ENCODE results near the gene CDK12.
"Not testable (repeated sequence)": the region's sequence is repeated elsewhere in the genome, so short reads cannot be mapped to it uniquely, and the experiment has no call there.

CDK12 gene

GRCh38 chr17:39507511-39507910 is 46.2 kb downstream of the CDK12 start:
- no peak for DNase-seq (ENCODE audit: low spot score)

- no peak for DNase-seq (ENCODE audit: low spot score)
Measured at GRCh38 chr17:39508987-39509386, 47.7 kb downstream of the CDK12 start.

GRCh38 chr17:39513309-39513708 is 52.0 kb downstream of the CDK12 start:
- no peak for DNase-seq (ENCODE audit: low spot score)

DNA sequence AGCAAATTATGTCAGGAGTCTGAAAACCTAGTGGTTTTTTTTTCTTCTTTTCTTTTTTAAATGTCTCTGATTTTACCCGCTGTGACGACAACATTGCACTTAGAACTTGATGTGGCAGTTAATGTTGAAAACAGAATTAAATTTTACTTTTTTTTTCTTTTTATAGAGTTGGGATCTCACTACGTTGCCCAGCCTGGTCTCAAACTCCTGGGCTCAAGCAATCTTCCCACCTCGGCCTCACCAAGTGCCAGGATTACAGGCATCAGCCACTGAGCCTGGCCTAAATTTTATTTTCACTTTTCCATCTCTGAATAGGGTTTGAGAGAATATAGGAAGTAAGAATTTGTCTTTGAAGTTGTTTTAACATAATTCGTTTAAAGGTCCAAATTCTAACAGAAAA is 52.6 kb downstream of the CDK12 start:
- DNase-seq (ENCODE audit: low spot score) = no peak

DNA sequence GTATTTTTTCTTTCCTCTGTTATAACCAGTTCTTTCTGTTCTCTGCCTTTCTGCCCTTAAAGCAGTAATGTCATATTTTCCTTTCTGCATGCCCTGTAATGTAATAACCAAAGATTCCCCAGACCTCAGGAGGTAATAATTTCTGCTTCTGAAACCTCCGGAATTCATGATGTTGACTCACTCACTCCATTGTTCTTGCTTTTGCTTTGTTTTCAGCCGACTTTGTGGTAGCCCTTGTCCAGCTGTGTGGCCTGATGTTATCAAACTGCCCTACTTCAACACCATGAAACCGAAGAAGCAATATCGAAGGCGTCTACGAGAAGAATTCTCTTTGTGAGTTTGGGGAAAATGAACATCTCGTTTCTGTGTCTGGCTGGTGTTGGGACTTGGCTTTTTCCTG is 55.9 kb downstream of the CDK12 start:
- no peak for DNase-seq (ENCODE audit: low spot score)

- no peak for DNase-seq (ENCODE audit: low spot score)
Measured at GRCh38 chr17:39525801-39526506, 64.7 kb downstream of the CDK12 start.

DNA sequence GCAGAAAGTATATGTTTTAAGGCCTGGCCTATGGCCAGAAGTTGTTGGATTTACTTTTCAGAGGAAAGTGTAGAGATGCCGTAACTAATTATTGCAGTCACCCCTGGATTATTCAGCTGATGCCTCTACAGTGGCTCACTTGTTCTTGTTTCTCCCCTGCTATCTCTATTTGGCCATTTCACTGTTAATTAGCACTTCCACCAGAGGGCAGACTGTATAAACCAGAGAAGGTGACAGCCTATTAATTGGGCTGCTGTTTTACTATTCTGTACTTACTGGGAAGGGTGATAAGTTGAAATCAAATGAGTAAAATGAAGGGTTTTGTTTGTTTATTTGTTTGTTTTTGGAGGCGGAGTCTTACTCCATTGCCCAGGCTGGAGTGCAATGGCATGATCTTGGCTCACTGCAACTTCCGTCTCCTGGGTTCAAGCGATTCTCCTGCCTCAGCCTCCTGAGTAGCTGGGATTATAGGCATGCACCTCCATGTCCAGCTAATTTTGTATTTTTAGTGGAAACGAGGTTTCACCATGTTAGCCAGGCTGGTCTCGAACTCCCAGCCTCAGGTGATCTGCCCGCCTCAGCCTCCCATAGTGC is 66.0 kb downstream of the CDK12 start:
- no peak for DNase-seq (ENCODE audit: low spot score)

DNA sequence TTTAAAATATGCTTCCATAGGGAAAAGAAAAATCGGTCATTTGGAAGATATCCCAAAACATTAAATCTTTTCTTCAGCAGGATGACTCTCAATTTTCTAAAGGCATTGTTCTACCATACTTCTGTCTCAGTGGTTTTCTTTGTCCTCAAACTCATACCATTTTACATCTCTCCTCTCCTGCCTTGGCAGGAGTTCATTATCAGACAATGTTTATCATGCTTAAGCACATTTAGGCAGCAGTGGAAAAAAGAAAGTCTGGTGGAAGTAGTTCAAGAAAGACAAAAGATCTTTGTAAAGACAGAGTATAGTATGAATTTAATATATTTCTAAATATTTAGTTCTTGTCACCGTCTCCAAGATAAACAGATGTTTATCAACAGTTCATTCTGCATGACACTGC is 68.2 kb downstream of the CDK12 start:
- DNase-seq (ENCODE audit: low spot score) = no peak

GRCh38 chr17:39530513-39530912 is 69.2 kb downstream of the CDK12 start:
- DNase-seq (ENCODE audit: low spot score) = no peak

DNA sequence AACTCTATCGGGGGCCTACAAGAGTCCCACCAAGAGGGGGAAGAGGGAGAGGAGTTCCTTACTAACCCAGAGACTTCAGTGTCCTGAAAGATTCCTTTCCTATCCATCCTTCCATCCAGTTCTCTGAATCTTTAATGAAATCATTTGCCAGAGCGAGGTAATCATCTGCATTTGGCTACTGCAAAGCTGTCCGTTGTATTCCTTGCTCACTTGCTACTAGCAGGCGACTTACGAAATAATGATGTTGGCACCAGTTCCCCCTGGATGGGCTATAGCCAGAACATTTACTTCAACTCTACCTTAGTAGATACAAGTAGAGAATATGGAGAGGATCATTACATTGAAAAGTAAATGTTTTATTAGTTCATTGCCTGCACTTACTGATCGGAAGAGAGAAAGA is 70.0 kb downstream of the CDK12 start:
- DNase-seq (ENCODE audit: low spot score) = no peak

DNA sequence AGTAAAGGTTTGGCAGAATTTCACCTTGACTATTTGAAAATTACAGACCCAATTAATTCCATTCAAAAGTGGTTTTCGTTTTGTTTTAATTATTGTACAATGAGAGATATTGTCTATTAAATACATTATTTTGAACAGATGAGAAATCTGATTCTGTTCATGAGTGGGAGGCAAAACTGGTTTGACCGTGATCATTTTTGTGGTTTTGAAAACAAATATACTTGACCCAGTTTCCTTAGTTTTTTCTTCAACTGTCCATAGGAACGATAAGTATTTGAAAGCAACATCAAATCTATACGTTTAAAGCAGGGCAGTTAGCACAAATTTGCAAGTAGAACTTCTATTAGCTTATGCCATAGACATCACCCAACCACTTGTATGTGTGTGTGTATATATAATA is 72.6 kb downstream of the CDK12 start:
- no peak for DNase-seq (ENCODE audit: low spot score)

DNA sequence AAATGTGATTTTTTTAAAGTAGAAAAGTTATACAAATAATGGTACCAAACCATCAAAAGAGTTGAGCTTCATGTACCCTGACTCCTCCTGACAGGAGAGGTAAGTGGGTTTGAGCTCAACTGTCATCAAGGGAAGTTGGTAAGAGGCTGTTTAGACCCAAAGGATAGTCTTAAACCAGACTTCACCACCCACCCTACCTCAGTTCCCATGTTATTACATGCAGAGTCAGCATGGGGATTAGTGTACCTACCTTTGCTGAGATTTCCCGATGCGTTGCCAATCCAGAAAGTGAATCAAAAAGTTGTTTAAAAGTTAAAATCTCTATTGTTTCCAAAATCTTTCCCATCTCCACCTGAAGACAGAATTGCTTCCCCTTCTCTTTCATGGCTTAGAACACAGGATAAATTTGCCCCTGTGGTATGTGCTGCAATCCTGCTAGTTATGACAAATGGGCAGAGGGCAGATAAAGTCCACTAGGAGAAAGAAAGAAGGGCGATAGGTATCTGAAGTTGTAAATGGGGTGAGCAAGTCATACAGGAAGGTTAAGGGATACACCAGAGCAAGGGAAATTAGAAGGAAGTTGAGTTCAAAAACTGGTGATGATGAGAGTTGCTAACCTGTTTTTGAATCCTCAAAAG is 73.6 kb downstream of the CDK12 start:
- no peak for DNase-seq (ENCODE audit: low spot score)

DNA sequence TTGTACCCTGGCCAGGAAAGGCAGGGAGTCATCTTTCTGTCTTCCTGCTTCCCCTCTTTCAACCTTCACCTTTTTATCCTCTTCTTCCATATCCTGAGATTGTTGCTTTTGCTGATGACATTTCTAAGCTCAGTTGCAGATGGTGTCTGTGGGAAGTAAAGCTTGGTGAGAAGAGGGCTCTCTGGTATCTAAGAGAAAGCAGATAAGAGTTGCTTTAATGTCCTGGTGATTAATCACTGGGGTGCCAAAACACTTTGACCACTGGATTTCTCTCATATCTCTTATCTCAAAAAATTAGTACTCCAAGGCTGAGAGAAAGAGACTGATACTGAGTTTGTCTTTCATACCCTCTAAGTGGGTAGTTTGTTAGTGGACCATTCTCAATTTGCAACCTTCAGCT is 75.2 kb downstream of the CDK12 start:
- no peak for DNase-seq (ENCODE audit: low spot score)

DNA sequence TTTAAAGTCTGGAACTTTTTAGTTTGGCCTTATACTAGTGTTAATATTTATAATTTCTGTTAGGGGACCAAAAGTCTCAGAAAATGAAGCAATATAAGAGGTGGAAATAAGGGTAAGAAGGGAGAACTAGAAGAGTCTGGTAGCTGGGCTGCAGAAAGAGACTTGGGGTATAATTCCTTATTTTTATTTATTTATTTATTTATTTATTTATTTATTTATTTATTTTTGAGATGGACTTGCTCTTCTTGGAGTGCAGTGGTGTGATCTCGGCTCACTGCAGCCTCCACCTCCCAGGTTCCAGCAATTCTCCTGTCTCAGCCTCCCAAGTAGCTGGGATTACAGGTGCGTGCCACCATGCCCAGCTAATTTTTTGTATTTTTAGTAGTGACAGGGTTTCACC is 76.1 kb downstream of the CDK12 start:
- not testable (repeated sequence) for DNase-seq (ENCODE audit: low spot score)

GRCh38 chr17:39538866-39539265 is 77.6 kb downstream of the CDK12 start:
- no peak for DNase-seq (ENCODE audit: low spot score)

DNA sequence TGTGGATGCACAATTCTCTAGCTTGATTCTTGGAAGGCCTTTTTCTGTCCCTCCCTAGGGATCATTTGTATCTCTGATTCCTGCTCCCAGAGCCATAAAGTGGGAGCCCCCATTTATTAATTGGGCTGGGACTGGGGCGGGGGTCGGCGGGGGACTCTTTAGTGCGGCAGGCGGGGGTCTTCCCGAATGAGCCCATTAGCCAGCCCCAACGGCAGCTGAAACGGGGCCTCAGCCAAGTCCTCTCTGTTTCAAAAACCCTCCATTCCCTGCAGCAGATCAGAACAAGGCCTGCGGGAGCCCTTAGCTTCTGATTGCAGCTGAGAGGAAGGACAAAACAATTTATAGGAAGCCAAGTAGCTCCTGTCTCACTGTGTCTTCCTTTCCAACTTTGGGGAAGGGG is 79.3 kb downstream of the CDK12 start:
- no peak for DNase-seq (ENCODE audit: low spot score)

- DNase-seq (ENCODE audit: low spot score) = no peak
Measured at GRCh38 chr17:39541652-39542051, 80.4 kb downstream of the CDK12 start.

- DNase-seq (ENCODE audit: low spot score) = no peak
Measured at GRCh38 chr17:39543176-39543575, 81.9 kb downstream of the CDK12 start.

DNA sequence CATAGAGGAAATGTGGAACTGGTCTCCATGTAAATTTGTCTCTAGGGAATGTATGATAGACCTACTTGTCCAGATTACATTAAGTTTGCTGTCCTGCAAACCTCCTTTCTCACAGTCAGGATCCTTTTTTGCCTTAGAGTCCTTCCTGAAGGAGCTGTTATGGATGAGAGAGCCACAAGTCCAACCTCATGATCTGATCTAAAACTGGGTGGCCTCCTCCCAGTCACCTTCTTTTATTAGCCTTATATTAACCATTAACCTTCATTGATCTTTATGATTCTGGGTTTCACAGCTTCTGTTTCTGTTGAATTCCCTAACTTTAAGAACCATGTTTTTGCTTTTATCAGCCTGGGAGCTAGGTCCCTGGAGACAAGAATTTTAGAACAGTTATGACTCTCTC is 82.4 kb downstream of the CDK12 start:
- DNase-seq (ENCODE audit: low spot score) = no peak

DNA sequence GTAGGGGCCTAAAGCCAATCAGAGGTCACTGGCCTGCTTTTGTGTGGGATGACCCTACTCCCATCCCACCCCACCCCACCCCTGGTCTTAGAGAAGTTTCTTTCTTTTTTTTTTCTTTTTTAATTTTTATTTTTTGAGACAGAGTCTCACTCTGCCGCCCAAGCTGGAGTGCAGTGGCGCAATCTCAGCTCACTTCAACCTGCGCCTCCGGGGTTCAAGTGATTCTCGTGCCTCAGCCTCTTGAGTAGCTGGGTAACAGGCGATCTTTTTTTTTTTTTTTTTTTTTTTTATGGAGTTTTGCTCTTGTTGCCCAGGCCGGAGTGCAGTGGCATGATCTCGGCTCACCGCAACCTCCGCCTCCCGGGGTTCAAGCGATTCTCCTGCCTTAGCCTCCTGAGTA is 83.1 kb downstream of the CDK12 start:
- not testable (repeated sequence) for DNase-seq (ENCODE audit: low spot score)

- peak; percentile 54 for DNase-seq (ENCODE audit: low spot score)
Measured at GRCh38 chr17:39547713-39548478, 86.6 kb downstream of the CDK12 start.

DNA sequence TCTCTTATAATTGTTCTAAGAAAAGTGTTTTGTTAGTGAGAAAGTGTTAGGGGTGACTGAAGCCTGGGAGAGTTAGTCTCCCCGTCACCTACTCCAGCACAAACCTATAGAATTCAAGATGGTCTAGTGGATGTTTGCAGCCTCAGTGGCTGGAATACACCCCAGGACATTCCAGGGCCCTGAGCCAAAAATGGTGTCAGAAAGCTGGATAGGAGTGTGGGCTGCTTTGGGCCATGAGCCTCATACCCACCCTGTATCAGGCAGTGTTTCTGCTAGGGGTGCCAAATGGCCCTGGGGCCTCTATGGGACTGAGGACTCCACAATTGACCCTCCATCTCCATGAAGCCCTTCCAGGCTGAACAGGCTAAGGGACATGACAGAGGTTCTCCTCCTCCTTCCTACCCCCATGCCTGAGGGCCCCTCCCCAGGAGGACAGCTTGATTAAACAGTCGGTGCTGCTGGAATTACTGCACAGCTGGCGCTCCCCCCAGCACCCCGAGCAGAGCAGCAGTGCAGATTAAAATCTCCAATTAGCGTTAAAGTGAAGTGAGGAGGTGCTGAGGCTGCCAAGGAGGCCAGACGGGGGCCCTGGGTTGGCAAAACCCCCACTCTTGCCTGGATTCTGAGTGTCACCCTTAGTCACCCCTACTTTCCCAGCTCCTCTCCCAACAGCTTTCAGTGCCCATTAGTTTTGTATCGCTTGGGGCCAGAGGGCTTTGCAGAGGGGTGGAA is 87.4 kb downstream of the CDK12 start:
- no peak for DNase-seq (ENCODE audit: low spot score)

Data from COLO829 (cell line).